ENCODE results near the gene TNS2.
A peak's percentile ranks its signal among the peaks of the same experiment; 100 is the strongest.

DNA sequence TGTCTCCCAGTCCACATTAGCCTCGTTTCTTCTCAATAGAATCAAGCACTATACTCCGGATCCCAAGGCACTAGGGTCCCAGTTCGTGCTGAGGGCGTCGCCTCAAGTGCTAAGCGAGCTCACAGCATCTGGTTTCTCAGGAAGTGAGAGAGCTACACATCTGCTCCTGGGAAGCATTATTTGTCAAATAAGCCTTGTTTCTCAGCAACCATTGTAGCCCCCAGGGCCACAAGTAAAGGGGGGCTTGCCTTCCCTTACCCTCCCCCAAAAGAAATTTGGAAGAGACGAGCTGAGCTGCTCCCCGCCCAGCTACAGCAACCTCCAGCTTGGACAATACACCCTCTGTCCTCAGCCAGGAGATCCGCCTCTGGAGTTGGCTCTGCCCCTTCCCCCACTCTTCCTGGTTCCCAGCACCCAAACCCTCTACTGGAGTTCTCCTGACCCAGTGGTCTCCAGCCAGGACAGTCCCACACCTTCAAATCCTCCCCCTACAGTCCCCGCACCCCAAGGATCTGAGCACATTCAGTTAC lies 5.7 kb upstream of the TNS2 start:
- no peak for TF ChIP-seq CTCF (IDR thresholded peaks at IDR 0.05)
- TF ChIP-seq POLR2AphosphoS5 (IDR thresholded peaks at IDR 0.05): peak; percentile 28
- no peak for TF ChIP-seq POLR2A (IDR thresholded peaks at IDR 0.05)

Measured in prostate gland (tissue), 2 donors.